GM19238 (cell line): Measurements from ENCODE around the gene INTS11.
A peak's percentile ranks its signal among the peaks of the same experiment; 100 is the strongest.
"Not testable (repeated sequence)": the region's sequence is repeated elsewhere in the genome, so short reads cannot be mapped to it uniquely, and the experiment has no call there.

ENCODE experiments used
- DNase-seq: peaks from one replicate; pipeline ENCODE4 v3.0.0; 2011; ENCODE audit warnings: low spot score; ENCODE audit not compliant: insufficient read length

The INTS11 gene

DNA sequence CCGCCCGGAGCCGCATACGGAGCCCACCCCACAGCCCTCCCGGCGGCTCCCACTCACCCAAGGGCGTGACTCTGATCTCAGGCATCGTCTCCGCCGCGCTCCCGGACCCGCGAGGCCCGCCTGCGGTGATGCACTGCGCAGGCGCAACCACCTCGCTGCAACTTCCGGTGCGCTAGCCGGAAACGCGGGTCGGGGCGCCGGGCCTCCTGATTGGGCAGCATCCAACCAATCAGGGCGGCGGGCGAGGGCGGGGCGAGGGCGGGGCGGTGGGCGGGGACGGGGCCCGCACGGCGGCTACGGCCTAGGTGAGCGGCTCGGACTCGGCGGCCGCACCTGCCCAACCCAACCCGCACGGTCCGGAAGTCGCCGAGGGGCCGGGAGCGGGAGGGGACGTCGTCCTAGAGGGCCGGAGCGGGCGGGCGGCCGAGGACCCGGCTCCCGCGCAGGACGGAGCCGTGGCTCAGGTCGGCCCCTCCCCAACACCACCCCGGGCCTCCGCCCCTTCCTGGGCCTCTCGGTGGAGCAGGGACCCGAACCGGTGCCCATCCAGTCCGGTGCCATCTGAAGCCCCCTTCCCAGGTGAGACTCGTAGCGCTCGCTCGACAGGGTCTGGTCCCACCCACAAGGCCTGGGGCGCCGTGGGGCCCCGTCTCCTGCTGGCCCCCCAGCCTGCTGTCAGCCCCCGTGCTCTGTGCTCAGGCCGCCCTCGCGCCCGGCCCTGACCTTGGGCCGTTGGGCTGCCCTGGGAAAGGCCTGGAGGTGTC lies at the start of gene INTS11, which contains the start of gene CPTP:
INTS11 (minus strand) TSS at position 137 of the 764 bp plus-strand sequence; CDS start at position 85, 52 bp downstream.
CPTP (plus strand) TSS at position 279 of the 764 bp plus-strand sequence. CDS start 2,109 bp downstream, outside the sequence.
- peak; percentile 99 for DNase-seq

DNA sequence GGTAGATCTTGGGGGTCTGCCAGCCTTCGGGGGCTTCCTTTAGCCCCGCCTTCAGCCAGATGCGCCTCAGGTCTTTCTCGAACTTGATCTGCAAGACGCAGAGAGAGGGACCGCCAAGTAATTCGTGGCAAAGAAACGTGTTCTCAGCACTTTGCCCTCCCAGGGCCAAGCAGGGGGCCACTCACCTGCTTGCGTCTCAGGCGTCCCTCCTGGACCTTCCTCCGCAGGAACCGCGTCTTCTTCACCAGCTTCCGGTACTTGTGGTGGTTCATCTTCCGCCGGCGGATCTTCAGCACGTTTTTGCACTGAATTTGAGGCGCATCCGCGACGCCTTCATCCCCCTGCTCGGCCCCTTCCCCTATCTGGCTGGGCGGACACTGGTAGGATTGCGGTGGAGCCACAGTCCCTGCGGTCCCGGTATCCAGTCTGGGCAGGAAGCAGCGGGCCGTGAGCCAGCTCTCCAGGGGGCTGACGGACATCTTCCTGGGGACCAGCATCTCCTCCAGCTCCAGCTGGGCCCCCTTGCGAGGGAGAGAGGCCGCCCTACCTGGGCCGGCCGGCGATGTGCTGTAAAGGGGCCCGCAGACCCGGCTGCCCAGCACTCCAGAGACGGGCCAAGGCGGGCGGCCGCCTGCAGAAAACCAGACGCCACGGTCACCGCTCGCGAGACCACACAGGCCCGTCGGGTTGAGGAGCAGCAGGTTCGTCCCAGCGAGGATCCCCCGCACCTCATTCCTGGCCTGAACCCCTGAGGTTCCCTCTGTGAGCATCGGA lies 49.5 kb upstream of the INTS11 start:
- no peak for DNase-seq

DNA sequence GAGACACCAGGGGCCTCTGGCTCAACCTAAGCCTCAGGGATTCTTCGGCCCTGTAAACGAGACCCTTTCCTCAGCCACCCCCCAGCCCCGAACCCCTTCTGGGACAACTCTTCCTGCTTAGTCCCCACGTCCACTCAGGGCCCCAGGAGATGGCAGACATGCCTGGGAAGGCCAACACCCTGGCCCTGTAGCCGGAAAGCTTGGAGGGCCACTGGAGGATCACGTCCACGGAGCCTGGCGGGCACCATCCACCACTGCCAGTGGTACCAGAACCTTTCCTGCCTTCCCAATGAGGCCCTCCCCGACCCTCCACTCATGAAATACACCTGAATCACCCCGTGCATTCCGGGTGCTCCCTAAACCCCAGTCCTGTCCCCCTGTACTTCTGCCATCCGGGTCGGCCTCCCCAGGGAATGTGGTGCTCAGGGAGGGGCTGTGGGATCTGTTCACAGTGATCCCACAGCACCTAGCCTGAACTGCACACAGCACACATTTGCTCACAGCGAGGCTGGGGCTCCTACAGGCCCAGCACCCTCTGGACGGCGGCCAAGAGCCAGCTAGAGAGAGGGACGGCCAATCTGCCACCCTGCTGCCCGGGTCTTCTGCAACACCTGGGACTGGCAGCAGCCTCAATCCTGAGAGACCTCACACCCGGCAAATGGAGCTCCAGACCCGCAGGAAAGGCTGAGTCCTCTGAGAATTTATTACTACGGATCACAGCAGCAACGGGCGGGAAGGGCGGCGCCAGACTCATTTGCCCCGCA lies 48.8 kb upstream of the INTS11 start:
- DNase-seq, result no peak

DNA sequence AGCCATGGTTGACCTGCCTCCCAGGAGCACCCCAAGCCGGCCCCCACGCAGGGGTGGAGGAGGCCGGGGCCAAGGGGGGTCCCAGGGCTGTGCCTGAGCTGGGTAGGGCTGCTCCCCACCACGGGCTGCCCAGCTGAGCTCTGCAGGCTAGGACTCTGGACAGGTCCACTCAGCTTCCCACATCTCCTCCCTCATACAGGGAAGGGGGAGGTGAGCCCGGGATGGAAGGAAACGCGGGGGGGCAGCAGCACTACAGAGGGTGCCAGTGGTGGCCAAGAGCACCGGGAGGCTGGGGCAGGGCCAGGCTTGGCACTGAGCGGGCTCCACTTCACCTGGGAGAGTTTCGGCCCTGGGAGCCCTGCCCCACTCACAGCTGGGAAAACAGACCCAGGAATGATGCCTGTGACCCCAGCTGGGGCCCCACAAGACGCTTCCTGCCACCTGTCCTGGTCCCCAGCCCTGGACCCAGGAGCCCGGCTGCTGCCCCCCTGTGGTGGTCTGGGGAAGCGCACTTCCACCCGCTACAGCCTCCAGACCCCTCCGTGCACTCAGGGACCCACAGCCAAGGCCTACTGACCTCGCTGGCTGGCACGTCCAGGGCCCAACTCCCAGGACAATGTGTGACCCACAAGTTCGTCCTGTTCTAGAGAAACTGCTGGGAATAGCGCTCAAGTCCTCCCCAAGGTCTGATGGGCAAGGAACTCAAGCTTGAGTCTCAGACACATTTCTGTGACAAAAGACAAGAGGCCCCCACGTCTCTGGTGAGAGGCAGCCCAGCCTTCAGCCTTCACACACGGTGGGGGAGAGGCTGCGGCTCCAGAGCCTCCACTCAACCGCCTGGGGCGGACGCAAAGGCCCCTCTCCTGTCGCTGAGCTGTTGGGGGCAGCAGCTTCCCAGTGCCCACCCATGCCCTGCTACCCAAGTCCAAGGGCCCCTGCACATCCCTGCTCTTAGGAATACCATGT lies 47.6 kb upstream of the INTS11 start:
- peak; percentile 90 for DNase-seq

DNA sequence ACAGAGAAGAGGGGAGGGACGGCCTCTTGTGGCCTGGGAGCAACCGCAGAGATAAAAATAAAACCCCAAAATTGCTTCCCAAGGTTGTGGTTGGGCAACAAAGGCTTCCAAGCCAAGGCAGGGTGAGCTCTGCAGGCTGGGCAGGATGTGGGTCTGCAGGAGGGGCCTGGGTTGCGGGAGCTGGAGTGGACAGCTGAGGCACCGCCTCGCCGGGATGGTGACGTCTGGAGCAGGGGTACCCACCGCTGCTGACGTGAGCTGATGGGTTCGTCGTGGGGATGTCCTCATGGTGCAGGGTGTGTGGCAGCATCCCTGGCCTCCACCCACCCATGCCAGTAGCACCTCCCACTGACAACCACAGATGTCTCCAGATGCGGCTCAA lies 46.9 kb upstream of the INTS11 start:
- no peak for DNase-seq

DNA sequence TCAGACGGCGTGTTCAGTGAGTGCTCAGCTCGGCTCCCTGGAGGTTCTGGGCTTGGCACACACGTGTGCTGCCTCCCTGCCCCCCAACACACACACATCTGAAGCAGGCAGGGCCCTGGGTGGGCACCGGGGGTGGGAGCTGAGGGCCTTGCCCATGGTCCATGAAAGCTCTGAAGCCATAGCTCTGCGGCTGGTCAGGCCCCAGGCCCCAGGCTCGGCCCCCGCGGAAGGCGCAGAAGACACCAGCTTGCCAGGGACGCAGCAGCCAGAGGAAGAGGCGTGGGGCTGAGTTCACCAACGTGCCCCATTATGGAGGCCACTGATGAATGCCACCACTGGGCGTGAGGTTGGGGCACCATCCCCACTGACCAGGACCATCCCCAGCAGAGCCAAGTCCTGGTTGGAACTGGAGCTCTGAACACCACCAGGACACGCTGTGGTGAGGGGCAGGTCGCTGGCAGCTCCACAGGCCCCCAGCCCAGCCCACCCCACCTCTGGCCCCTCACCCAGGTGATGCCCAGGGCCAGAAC lies 46.4 kb upstream of the INTS11 start:
- no peak for DNase-seq

DNA sequence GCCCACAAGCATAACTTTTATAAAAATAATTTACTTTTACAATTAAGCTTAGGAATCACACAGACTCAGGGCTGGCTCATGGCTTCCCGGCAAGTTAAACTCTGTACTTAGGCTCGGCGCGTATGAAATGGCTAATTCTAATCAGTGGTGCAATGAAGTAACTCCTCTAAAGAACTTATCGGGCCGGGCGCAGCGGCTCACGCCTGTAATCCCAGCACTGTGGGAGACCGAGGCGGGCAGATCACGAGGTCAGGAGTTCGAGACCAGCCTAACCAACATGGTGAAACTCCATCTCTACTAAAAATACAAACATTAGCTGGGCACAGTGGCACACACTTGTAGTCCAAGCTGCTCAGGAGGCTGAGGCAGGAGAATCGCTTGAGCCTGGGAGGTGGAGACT lies 45.6 kb upstream of the INTS11 start:
- DNase-seq, result not testable (repeated sequence)

DNA sequence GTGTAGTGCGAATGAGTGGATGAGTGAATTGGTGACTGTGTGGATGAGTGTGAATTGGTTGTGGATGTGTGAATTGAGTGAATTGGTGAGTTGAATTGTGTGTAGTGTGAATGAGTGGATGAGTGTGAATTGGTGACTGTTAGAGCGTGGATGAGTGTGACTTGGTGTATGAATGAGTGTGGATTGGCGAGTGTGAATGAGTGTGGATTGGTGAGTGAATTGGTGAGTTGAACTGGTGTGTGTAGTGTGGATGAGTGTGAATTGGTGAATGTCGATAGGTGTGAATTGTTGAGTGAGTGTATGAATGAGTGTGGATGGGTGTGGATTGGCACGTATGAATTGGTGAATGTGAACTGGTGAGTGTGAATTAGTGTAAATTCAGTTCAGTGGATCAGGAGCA lies 42.9 kb upstream of the INTS11 start:
- DNase-seq, result no peak

DNA sequence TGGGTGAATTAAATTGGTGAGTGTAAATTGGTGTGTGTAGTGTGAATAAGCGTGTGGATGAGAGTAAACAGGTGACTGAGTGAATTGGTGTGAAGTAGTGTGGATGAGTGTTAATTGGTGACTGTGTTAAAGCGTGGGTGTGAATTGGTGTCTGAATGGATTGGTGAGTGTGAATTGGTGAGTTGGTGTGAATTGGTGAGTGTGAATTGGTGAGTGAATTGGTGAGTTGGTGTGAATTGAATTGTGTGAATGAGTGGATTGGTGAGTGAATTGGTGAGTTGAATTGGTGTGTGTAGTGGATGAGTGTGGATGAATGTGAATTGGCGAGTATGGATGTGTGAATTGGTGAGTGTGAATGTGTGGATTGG lies 42.2 kb upstream of the INTS11 start:
- DNase-seq, result no peak

DNA sequence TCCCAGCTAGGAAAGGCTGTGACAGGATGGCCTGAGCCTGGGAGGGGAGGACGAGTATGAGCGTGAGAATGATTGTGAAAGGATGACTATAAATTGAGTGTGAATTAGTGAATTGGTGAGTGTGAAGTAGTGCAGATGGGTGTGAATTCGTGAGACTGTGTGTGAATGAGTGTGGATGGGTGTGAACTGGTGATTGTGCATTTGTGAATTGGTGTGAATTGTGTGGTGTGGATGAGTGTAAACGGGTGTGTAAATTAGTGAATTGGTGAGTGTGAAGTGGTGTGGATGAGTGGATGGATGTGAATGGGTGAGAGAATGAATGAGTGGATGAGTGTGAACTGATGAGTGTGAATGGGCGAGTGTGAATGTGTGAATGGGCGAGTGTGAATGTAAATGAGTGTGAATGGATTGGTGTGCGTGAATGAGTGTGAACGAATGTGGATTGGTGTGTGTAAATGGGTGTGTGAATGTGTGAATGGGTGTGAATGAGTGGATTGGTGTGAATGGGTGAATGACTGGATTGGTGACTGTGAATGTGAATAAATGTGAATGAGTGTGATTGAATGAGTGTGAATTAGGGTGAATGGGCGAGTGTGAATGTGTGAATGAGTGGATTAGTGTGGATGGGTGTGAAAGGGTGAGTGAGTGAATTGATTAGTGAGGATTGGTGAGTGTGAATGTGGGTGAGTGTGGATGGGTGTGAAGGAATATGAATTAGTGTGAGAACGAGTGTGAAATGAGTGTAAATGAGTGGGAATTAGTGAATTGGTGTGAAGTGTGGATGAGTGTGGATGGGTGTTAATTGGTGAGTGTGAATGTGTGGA lies 41.6 kb upstream of the INTS11 start:
- no peak for DNase-seq

DNA sequence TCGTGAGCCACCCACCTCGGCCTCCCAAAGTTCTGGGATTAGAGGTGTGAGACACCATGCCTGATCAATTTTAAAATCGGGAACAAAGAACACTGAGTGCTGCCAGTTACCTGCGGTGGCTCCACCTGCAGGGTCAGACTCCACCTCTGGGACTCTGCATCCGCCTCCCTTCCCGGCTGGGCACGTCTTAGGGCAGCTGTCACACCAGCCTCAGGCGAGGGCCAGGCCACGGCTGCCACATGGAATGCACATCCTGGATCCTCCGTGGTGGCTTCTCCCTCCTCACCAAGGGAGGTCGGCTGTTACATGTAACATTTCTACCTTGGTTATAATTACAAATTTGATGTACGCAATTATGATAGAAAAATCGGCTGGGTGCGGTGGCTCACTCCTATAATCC lies 39.8 kb upstream of the INTS11 start:
- no peak for DNase-seq

DNA sequence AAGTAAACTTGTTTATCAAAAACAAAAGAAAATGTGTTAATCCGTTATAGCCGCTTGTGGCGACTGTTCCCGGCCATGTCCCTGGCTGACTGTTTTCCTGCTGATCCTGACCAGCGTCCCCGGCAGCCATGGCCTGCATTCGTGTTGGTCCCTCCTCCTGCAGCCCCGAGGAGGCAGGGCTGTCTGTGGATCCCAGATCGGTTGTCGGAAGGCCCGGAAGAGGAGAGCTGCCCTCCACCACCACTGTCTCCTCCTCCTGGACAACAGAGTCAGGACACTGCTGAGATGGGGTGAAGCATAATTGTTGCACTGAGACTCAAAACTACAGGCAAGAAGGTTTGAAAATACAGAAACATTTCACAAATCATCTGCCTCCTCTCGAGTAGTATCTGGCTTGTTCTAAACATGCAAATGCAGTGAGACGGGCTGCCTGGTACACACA lies 37.5 kb upstream of the INTS11 start:
- DNase-seq, result no peak

DNA sequence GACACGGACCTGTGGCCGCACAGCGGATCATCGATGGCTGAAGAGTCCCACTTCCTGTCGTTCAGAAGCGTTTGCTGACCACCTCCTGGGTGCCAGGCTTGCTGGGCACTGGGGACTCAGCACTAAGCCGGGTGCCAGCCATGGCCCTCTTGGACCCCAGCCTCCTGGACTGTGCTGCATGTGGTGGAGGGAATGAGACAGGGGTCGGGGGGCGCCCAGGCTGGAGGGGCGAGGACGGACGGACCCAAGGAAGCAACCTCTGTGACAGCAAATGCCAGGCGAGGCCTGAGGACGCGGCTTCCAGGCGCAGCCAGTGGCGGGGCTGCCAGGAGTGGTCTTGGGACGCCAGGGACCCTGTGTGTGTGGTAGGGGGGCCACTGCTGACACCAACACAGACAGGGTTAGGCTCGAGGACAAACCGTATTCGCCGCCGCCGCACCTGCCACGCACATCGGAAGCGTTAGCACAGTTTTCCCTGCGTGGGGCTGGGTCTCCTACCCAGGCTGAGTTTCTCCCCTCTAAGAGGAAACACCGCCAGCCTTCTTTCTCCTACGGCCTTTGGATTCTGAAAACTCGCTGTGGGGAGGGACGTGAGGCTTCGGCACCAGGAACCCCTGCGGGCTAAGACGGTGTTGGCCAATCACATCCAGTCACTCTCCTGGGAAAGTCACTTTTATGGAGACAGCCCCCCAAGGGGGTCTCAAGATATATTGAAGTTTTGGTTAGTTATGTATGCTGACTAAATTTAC lies 36.9 kb upstream of the INTS11 start:
- no peak for DNase-seq

DNA sequence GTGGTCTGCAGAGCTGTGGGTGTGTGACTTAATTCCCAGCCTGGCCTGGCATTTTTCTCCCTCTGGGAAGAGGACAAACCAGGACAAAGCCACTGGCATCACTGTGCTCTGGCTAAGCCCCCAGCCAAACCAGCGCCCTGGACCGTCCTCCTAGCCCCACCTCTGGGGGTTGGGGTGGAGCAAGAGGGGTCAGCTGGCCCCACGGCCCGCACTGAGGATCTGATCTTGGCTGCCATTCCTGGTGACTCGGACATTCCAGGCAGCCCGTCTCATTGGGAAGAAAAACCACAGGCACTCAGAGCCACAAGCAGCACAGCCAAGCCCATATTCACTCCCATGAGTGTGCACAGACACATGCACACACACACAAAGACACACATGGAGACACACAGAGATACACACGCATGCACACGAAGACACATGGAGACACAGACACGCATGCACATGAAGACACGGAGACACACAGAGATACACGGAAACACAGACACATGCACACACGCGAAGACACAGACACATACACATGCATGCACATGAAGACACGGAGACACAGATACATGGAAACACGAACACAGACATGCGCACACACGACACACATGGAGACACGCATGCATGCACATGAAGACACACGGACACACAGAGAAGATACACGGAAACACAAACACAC lies 36.2 kb upstream of the INTS11 start:
- no peak for DNase-seq

DNA sequence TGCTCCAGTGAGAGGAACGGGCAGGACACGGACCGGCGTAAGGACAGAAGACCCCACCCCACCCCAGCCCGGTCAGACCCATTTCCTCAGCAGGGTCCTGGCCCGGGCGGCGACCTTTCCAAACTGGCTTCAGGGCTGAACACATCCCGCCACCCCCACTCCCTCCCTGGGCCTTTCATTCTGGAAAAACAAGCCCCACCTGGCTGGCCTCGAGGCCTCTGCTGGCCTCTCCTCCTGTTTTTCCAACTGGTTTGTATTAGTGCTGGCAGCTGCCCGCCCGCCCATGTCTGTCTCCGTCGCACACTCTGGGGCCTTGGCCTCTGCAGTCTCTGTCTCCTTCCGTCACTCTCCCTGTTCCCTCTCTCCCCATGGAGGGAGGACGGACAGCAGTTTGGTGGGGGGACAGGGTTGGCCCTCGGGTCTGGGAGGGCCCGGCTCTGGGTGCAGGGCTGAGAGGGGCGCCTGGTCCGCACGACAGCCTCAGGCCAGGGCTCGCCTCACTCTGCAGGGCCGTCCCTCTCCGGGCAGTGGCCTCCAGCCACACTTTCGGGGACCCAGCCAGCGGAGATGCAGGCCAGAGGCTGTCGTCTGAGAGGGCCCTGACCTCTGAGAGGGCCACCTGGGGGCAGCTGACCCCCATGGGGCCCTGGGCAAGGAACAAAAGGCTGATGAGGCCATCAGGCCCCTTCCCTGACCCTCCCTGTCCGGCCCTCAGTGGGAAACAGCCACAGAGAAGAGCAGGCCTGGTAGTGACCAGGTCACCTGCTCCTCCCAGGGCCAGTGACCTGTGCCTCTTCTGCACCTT lies 35.4 kb upstream of the INTS11 start:
- DNase-seq, result no peak

DNA sequence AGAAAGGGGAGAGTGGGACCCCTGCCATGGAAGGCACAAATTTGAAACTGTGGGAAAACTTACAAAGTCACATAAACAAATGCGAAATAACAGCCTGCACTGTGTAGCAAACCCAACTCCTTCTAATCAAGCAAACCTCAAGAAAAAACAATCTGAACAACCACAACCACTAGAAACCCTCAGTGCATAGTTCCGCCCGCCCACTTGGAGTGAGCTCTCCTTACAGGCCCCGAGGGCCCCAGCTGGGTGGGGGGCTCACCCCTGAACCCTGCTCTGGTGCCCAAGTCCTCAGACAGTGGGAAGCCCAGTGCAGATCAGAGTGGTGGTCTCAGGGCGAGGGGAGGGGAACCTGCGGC lies 34.8 kb upstream of the INTS11 start:
- DNase-seq, result no peak

DNA sequence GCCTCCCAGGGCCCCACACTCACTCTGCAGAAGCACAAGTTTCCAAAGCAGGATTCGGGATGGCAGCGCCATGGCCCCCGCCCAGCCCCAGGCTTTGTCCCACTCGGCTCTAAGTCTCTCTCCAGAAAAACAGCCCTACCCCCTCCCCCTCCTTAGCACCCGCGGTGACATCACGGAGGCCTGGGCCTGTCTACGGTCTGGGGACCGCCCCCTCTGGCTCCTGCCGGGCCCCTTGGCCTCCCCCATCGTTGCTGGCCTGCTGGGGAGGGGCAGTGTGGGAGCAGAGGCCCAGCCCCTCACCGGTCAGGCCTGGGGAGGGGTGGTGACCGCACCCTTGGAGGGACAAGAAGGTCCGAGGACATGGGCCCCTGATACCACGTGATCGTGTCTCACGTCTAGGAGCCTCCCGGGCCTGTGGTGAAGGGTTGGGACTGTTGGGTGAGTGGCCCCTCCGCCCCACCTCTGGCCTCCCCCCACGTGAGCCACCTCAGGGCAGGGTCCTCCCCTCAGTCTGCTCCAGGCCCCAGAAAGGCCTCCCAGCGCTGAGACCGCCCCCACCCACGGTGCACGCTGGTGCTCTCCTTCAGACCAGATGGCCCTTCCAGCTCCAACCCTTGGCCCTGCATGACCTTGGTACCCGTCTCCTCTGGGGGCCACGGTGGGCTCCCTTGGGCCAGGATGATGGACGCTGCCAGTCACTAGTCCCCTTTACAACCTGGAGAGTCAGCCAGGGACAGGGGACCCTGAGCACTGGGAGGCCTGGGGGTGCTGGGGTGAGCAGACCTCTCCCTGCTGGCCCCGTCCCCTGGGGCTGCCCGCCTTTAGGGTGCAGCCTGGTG lies 34.2 kb upstream of the INTS11 start, which contains the start of gene MXRA8:
MXRA8 (minus strand) TSS at position 123 of the 839 bp plus-strand sequence; CDS start at position 72, 51 bp downstream.
- DNase-seq, result no peak
